Measurements from ENCODE around the gene NDUFAB1. TPM values are rescaled to one million over a fixed set of nuclear protein-coding genes. Genes with fewer than 3 reads are reported as not detected.
"Not testable (repeated sequence)": the region's sequence is repeated elsewhere in the genome, so short reads cannot be mapped to it uniquely, and the experiment has no call there.

The NDUFAB1 gene
- total RNA-seq: 79.5 TPM

DNA sequence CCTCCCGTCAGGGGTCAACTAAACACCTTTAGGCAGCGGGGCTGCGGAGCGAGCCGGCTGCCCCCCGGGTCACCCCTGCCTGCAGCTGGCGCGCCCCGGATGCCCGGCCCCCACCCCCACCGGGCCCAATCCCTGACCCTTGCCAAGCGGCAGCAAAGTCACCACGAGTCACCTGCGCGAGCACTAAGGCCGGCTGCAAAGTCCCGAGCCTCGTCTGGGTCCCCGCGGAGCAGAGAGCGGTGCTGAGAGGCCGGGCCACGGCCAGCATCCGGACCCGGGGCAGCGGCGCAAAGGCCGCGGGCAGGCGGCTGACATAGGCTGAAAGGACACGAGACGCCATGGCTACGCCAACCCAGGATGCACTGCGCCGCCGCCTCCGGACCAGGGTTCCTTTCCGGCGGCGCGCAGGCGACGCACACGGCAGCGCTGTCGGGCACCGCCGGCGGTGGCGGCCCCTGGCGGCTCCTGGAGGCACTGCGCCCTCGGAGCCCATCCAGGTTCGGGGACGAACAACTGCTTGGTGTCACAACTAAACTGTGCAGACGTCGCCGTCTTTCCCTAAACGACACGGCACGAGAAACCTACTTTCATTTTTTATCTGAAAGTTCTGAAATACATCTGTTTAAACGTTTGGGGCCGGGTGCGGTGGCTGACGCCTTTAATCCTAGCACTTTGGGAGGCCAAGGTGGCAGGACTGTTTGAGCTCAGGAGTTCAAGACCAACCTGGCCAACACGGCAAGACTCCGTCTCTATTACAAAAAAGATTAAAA is at the start of gene NDUFAB1:
NDUFAB1 (minus strand) TSS at position 366 of the 770 bp plus-strand sequence; CDS start at position 340, 26 bp downstream.
- ATAC-seq: peak; percentile 100

DNA sequence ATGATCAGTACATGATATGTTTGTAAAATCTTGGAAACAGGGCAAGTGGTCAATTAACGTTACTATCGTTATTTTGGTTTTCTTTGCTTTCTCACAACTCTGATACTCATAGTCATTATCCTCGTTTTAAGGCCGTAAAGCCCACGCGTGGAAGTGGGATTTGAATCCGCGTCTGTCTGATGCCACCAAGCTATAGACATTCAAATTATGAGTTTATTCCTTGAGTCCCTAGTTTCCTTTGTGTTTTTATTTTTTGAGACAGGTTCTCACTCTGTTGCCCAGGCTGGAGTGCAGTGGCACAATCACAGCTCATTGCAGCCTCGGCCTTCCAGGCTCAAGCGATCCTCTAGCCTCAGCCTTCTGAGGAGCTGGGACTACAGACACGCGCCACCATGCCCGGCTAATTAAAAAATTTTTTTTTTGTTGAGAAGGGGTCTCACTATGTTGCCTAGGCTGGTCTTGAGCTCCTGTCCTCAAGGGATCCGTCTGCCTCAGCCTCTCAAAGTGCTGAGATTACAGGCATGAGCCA is 46.2 kb upstream of the NDUFAB1 start:
- ATAC-seq: no peak

DNA sequence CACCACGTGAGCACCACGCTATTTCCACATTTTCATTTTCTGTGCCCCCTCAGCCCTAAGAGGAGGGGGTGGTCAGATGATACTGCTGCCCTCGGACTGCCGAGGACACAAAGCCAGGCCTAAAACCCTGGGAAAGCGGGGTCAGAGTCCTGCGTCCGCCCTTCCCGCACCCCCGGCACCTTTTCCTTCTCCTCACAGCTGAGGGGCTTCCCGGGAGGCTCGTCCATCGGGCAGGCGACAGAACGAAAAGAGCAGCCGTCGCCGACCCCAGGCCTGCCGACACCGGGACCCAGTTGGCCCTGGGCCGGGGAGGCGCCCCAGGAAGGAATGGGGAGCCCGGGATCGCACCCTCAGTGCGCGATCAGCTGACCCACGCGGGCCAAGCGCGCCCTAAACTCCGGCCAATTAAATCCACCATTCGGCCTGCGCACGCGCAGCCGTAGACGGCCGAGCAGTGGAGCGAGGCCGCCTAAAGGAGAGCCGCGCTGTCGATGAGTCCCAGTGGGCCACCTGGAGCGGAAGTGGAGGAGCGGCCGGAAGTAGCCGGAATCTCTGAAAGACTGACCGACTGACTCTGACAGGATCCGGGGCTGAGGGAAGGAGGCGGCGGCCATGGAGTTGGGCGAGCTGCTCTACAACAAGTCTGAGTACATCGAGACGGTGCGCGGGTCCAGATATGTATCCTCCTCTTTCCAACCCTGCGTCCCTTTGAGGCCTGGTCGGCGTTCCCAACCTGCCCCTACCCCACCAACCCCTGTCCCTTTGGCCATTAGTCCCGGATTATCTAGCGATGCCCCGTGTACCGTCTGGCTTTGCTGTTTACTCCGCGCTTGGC is 45.0 kb upstream of the NDUFAB1 start, which contains the start of the genes DCTN5 and PALB2:
DCTN5 (plus strand) TSS at position 536 of the 835 bp plus-strand sequence; CDS start at position 613, 77 bp downstream.
PALB2 (minus strand) TSS at position 380 of the 835 bp plus-strand sequence; CDS start at position 227, 153 bp downstream.
- ATAC-seq: peak; percentile 100

DNA sequence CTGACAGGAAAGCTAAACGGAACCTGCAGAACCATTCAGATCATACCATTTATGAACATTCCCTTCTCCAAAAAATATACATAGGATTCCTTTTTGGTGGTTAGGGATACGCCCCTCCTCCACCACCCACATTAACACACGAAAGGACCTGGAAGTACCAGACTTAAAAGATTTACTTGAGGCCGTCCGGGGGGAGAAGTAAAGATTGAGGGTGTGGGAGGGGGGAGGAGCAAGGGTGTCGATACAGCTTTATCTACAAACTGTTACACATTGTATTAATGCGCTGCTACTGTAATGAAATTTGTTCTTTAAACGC is 44.5 kb upstream of the NDUFAB1 start:
- ATAC-seq: peak; percentile 14

DNA sequence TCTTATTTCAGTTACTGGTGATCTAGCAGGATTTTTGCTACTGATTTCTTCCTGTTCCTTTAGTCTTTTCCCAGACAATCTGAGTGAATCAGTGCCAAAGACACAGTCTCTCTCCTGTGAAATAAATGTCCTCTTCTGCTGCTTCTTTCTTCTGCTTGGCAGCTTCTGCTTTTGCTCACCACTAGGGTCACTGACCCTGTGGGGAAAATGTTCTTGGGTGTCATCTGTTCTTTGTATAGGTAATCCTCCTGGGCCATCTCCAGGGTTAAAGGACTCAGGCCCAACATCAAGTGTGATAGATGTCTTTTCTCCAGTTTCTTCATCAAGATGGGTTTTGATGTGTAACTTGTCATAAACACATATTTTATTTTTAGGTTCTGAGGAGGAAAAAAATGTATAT is 39.8 kb upstream of the NDUFAB1 start:
- no peak for ATAC-seq

DNA sequence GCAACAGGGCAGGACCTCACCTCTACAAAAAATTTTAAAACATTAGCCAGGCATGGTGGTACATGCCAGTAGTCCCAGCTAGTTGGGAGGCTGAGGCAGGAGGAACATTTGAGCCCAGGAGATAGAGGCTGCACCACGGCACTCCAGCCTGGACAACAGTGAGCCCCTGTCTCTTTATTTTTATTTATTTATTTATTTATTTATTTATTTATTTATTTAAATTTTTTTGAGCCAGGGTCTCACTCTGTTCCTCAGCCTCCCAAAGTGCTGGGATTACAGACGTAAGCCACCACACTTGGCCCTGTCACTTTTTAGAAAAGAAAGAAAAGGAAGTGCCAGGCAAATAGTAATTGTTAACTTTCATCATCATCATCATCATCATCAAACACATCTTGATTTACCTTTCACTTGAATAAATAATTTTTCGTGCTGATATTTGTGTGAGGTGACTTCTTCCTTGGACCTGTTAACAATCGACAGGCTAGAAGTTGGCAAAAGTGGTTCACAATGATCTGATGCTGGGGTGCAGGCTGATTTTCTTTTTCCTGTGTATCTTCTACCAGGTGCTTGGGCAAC is 38.4 kb upstream of the NDUFAB1 start:
- ATAC-seq: no peak

DNA sequence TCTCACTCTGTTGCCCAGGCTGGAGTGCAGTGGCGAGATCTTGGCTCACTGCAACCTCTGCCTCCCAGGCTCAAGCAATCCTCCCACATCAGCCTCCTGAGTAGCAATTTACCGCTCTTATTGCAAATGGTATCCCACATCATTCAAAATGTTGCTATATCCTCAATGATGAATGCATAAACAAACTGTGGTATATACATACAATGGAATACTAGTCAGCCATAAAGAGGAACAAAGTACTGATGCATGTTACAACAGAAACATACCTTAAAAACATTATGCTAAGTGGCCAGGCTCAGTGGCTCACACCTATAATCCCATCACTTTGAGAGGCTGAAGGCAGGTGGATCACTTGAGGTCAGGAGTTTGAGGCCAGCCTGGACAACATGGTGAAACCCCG is 35.8 kb upstream of the NDUFAB1 start:
- not testable (repeated sequence) for ATAC-seq

DNA sequence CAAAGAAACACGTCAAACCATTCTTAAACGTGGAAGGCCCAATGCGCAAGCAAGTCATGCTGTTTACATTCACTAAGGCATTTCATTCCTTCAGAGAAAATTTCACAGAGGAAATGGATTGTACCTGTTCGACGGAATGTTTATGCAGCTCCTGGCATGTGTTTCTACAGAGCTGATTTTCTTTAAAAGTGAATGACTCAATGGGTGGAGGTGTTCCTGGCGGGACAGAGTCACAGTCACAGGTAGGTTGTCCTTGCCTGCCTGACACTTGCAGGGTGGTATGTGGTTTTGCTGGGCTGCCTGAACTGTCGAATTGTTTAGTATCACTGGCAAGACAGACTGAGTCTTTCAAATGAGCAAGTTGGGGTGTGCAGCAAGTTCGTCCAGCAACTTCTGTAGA is 33.4 kb upstream of the NDUFAB1 start:
- peak; percentile 98 for ATAC-seq

DNA sequence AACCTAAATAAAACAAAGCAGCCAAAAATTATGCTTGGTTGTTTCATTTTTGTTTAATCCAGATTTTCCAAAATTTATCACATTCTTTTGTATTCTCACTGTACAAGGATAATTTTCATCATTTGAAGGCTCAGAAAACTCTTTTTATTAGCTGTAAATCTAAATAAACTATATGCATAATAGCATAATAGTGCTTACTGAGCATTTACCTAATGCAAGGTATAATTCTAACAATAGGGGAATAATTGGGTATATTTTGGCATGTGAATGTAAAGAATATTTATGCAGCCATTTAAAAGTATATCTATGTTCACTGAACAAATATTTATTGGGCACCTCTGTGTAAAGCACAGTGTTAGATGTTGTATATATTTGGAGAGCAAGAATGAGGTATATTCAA is 28.0 kb upstream of the NDUFAB1 start:
- no peak for ATAC-seq

DNA sequence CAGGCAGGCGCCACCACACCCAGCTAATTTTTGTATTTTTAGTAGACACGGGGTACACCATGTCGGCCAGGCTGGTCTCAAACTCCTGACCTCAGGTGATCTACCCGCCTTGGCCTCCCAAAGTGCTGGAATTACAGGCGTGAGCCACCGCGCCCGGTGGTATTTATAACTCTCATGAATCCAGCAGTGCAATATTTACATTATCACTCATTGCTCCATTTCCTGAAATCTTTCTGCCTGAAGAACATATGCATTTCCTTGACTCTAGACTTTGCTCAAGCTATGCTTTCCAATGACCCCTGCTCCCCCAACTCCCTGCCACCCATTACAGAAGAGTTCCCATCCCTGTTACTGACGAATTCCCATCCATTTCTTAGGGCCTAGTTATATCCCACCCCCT is 19.7 kb upstream of the NDUFAB1 start:
- ATAC-seq: no peak

DNA sequence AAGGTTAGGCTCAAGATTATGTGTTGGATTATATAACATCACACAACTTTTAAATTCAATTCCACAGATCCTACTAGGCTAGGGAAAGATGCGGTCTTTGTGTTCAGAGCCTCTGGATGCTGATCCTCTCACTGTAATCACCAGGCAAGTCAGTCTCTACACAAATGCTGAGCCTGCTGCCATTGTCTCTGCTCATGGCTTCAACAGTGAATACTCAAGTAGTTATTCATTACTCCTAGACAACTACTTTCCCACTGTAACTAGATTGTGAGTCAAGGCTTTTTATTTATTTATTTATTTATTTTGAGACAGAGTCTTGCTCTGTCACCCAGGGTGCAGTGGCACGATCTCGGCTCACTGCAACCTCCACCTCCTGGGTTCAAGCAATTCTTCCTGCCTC is 15.8 kb upstream of the NDUFAB1 start:
- ATAC-seq: no peak

DNA sequence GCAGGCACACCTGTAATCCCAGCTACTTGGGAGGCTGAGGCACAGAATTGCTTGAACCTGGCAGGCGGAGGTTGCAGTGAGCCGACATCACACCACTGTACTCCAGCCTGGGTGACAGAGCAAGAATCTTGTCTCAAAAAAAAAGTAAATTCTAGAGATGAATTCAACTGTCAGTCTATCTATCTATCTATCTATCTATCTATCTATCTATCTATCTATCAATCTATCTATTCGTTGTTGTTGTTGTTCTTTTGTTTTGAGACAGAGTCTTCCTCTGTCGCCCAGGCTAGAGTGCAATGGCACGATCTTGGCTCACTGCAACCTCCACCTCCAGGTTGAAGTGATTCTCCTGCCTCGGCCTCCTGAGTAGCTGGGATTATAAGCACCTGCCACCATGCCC is 14.8 kb upstream of the NDUFAB1 start:
- ATAC-seq: not testable (repeated sequence)

DNA sequence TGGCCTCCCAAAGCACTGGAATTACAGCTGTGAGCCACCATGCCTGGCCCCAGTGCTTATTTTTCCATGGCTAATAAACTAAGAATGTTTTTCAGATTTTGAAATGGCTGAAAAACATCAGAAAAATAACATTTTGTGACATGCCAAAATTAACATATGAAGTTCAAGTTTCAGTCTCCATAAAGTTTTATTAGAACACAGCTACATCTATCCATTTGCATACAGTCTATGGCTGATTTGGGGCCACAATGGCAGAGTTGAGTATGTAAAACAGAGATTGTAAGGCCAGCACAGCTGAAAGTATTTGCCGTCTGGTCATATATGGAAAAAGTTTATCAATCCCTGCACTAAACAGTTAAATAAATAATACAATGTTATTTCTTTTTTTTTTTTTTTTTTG is 13.8 kb upstream of the NDUFAB1 start:
- no peak for ATAC-seq

DNA sequence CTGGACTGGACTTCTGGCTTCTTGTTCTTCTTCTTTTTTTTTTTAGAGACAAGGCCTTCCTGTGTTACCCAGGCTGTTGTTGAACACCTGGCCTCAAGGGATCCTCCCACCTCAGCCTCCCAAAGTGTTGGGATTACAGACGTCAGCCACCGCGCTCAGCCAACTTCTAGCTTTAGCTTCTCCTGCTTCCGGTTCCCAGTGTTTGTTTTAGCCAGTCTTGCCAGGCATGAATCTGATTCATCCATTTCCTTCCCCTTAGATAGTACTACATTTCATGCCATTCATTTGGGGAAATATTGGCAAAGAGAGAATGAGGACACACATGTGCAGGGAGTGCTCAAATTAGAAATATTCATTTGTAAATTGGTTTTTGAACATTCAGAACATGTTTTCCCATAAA is 12.1 kb upstream of the NDUFAB1 start:
- ATAC-seq: no peak

DNA sequence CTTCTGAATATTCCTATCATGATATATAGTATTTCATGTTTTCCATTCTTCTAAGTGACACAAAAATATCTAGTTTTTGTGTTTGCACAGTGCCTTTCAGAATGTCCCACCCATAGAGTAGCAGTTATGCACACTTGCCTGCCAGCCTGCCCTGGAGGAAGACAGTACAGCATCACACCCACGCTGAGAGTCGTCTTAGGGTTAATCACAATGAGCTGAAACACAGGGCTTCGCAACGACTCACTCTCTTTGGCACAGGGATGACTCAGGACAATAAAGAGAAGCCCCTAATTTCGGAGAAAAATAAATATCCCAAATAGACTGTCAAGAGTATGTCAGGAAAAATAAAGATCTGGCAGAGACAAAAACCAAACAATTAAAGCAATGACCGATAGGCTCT is 11.6 kb upstream of the NDUFAB1 start:
- ATAC-seq: no peak

DNA sequence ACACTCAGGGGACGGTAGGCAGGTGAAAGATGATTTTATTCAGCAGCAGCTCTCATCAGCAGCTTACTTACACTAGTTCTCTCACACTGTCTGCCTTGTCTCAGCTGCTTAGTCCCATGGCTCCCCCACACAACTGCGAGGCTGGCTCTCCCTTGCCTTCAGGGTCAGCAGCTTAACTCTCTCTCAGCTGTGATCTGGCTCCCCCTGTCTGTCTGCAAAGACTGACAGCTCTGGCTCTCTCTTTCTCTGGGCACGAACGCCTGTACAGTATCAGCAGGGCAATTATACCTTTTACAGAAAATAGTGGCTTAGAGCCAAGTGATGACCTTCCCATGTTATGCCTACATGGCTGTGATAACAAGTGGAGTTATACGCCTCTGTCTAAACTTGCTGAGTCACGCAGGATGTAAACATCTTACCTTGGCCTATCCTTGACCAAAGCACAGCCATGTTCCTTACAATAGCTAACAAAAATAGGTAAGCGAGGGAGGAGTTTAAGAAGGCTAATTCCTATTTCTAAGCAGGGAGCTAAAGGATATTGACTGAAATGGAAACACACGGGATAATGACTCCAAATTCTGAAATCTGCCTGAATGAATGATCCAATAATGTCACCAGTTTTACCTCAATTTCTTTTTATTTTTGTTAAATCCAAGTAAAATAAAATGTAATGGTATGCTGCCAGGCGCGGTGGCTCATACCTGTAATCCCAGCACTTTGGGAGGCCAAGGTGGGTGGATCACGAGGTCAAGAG is 1.1 kb upstream of the NDUFAB1 start:
- ATAC-seq: no peak

DNA sequence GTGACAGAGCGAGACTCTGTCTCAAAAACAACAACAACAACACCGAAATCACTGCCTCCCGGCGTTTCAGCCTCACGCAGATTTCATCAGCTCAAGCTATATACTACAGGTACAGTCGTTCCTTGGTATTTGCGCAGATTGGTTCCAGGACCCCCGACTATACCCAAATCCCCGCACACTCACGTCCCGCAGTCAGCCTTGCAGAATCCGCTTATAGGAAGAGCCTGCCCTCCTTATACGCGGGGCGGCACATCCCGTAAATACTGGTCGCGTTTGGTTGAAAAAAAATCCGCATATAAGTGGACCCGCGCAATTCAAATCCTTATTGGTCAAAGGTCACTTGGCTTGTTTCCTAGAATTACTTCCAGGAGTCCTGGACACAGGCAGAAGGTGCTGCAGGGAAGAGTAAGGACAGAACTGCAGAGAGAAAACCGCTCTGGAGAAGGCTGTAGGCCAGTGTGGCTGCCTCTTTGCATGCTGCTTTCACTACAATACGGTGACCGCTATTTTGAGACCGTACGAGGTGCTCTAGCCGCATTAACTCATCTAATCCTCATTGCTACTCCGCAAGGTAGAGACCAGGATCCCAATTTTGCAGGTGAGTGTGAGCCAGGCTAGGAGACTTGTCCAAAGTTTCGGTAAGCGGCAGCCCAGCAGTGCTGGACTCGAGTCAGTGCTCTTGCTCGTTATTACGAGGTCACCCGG is 718 bp downstream of the NDUFAB1 start:
- ATAC-seq: peak; percentile 16

DNA sequence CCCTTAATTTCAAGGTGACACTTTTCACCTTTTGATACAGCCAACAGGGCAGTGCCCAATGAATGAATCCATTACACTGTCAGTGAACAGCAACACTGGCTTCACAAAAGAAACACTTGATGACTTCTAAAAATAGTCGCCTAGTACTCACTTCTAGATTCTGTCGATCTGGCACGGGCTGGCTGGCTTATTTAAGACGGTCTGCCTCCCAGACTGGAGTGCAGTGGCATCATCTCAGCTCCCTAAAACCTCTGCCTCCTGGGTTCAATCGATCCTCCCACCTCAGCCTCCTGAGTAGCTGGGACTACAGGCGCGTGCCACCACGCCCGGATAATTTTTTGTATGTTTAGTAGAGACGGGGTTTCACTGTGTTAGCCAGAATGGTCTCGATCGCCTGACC is 1.9 kb downstream of the NDUFAB1 start:
- ATAC-seq: no peak

DNA sequence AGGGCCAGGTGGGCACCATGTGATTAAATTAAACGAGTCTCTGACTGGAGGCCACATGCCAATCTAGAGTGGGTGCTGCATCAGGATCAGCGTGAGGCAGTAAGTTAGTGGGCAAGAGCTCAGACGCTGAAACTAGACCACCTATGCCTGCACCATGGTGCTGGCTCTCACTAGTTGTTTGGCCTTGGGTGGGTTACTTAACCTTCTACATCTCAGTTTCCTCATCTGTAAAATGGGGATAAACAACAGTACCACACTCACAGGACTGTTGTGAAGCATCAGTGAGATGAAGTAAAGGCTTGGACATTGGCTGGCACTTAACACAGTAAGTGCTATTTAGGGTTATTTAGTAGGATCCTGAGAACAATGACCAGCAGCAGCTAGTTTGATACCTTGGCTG is 5.9 kb downstream of the NDUFAB1 start:
- no peak for ATAC-seq

DNA sequence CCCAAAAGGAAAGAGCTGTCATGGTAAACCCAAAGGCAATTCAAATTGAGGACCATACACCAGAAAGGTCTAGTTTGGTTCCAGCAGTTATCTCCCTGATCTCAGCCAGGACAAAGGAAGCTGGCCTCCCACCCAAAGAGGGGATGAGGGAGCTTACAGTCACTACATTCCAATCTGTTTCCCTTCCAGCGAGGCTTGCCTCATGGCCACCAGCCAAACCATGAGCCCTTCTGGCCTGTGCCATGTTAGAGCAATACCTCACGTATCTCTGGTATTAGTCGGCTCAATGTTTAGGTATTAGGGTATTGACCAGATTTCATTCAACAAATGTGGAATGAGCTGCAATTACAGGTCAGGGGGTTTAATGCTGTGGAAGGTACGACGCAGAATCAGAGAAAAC is 8.4 kb downstream of the NDUFAB1 start:
- ATAC-seq: no peak

DNA sequence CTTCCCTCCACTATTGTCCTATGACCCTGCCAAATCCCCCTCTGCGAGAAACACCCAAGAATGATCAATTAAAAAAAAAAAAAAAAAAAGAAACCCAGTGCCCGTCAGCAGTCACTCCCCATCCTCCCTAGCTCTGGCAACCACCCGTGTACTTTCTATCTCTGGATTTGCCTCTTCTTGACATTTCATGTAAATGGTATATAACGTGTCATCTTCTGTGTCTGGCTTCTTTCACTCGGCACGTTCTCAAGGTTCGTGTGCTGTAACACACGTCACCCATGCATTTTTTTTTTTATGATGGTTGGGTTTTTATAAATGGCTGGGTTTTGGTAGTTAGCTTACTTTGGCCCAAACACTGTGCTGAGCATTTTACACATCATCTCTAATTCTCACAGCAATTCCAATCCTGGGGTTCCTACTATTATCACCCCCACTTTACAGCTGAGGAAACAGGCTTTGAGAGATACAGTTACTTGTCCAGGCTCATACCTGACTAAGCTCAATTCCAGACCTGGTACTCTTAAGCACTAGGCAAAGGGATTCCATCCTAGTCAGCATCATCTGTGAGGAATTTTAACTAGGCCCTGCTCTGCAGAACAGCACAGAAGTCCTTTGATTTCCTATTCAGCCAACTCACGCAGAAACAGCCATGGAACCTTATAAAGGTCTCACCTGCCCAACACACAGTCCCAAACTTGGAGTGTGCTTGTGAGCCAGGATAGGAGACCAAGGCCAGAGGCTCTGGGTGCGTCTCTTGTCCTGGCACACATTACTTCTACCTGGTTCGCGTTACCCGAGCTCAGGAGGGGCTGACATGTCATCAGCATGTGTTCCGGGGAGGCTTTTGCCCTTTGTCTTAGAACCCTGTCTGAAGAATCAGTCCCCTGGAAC is 11.7 kb downstream of the NDUFAB1 start:
- no peak for ATAC-seq
